A549 (cell line): ENCODE measurements around the gene SLC9A2.

Experiments
- CHD4 ChIP-seq: fragments of 200-600 bp; sonication (generic); IDR thresholded peaks from 2 replicates; pipeline ENCODE4 v1.6.1; 2016; ENCODE audit warnings: antibody characterized with exemption, mild to moderate bottlenecking, borderline replicate concordance
- NR3C1 ChIP-seq: fragments of >200 bp; sonication (Bioruptor Twin); formaldehyde crosslinking; IDR thresholded peaks from 3 replicates; pipeline ENCODE4 v1.6.1; 2017
- POLR2A ChIP-seq: IDR thresholded peaks from 2 replicates; pipeline ENCODE4 v1.6.1; 2012; ENCODE audit warnings: mild to moderate bottlenecking, low read length
- TF ChIP-seq, protein P1 (sequence below): fragments of >200 bp; sonication (Bioruptor Twin); formaldehyde crosslinking; IDR thresholded peaks from 3 replicates; pipeline ENCODE4 v1.5.1; 2016
- TF ChIP-seq, protein P2 (sequence below): fragments of 450-650 bp; IDR thresholded peaks from 2 replicates; pipeline ENCODE4 v1.6.1; 2014; ENCODE audit warnings: antibody characterized with exemption

DNA sequence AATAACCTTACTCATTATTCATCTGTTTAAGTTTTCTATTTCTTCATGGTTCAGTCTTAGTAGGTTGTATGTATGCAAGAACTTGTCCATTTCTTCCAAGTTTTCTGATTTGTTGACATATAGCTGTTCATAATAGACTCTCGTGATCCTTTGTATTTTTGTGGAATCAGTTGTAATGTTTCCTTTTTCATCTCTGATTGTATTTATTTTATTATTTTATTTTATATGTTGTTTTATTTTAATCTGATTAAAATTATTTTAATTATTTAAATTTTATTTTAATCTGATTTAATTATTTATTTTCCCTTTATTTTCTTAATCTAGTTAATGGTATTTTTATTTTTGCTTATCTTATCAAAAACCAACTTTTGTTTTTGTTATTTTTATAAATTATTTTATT lies 43.5 kb upstream of the SLC9A2 start:
- TF ChIP-seq, protein P1, sequence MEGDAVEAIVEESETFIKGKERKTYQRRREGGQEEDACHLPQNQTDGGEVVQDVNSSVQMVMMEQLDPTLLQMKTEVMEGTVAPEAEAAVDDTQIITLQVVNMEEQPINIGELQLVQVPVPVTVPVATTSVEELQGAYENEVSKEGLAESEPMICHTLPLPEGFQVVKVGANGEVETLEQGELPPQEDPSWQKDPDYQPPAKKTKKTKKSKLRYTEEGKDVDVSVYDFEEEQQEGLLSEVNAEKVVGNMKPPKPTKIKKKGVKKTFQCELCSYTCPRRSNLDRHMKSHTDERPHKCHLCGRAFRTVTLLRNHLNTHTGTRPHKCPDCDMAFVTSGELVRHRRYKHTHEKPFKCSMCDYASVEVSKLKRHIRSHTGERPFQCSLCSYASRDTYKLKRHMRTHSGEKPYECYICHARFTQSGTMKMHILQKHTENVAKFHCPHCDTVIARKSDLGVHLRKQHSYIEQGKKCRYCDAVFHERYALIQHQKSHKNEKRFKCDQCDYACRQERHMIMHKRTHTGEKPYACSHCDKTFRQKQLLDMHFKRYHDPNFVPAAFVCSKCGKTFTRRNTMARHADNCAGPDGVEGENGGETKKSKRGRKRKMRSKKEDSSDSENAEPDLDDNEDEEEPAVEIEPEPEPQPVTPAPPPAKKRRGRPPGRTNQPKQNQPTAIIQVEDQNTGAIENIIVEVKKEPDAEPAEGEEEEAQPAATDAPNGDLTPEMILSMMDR, result no peak
- TF ChIP-seq NR3C1, result no peak
- TF ChIP-seq, protein P2, sequence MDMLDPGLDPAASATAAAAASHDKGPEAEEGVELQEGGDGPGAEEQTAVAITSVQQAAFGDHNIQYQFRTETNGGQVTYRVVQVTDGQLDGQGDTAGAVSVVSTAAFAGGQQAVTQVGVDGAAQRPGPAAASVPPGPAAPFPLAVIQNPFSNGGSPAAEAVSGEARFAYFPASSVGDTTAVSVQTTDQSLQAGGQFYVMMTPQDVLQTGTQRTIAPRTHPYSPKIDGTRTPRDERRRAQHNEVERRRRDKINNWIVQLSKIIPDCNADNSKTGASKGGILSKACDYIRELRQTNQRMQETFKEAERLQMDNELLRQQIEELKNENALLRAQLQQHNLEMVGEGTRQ, result no peak
- no peak for TF ChIP-seq CHD4
- no peak for TF ChIP-seq POLR2A
